Measurements from ENCODE around the gene RASAL2. TPM values are rescaled to one million over a fixed set of nuclear protein-coding genes. Genes with fewer than 3 reads are reported as not detected.

Gene RASAL2
- total and polyA plus RNA-seq, 9 of the 15 experiments (the other 6 are each of a cell fraction or from before 2014, with no cell fraction given): 0.13 to 1.0 (median 0.62) TPM

DNA sequence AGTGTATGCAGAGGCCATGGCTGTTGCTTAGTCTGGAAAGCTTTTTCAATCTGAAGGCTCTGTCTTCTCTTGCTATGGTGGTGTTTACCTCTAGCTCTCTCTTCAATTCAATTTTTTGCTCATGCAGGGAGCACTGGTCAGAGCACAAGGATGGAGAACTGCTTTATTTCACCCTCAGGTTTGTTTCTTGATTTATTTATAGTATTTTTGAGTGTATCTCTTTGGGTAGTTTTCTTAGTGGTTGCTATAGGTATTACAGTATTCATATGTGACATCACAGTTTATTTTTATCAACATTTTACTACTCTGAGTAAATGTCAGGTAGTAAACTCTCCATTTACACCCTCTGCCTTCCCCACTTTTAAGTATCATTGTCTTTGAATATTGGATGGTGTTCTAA is 147.9 kb downstream of the RASAL2 start (continued):
- TF ChIP-seq MLLT1 (IDR thresholded peaks at IDR 0.05): no peak
- no peak for TF ChIP-seq ZNF75A (CRISPR knock-in tag; IDR thresholded peaks at IDR 0.05)
- TF ChIP-seq RBBP5 (IDR thresholded peaks at IDR 0.05; ENCODE audit: borderline replicate concordance, insufficient read depth, low read length, poor library complexity, severe bottlenecking): no peak
- no peak for TF ChIP-seq ZNF561 (CRISPR knock-in tag; conservative IDR thresholded peaks at IDR 0.05)
- TF ChIP-seq DPF2 (IDR thresholded peaks at IDR 0.05): no peak
- TF ChIP-seq ZNF263 (CRISPR knock-in tag; IDR thresholded peaks at IDR 0.05; ENCODE audit: borderline replicate concordance): no peak
- TF ChIP-seq, protein P1, sequence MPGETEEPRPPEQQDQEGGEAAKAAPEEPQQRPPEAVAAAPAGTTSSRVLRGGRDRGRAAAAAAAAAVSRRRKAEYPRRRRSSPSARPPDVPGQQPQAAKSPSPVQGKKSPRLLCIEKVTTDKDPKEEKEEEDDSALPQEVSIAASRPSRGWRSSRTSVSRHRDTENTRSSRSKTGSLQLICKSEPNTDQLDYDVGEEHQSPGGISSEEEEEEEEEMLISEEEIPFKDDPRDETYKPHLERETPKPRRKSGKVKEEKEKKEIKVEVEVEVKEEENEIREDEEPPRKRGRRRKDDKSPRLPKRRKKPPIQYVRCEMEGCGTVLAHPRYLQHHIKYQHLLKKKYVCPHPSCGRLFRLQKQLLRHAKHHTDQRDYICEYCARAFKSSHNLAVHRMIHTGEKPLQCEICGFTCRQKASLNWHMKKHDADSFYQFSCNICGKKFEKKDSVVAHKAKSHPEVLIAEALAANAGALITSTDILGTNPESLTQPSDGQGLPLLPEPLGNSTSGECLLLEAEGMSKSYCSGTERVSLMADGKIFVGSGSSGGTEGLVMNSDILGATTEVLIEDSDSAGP (CRISPR knock-in tag; IDR thresholded peaks at IDR 0.05): no peak

GRCh38 chr1:178243119-178243518 is 149.2 kb downstream of the RASAL2 start:
- no peaks in the 10 kb centered on the region for H4K20me1 ChIP-seq (replicated peaks; ENCODE audit: control insufficient read depth, insufficient read depth, low read length)
- 0% methylated on average over 1 of the region's 1 CpG for whole genome bisulfite sequencing (ENCODE audit: insufficient coverage, low coverage, missing lambda C conversion rate)
- BruUV-seq (replicated peaks): no TSS peak
- no peak overlapping the region for H3K4me2 ChIP-seq (ENCODE audit: insufficient read depth, low read length)
- in situ Hi-C loops (cut with MboI) (no loop called here), intact Hi-C loops (cut with micrococcal nuclease) (no loop called here)
- FAIRE-seq (no peak), ATAC-seq (no peak), DNase-seq (ENCODE audit: extremely low read depth in 1 of 4, low spot score in 3 of 4) (no peak)
- no peaks in the 10 kb centered on the region for H3K27me3 ChIP-seq (ENCODE audit: control insufficient read depth in 2 of 2, insufficient read depth in 2 of 2, low read length in 2 of 2)
- no peaks in the 10 kb centered on the region for H3K9me3 ChIP-seq (replicated peaks; ENCODE audit: control insufficient read depth, insufficient read depth, low read depth, low read length)
- ChIA-PET CTCF (ENCODE audit: low intra/inter-chr PET ratio) (no interaction called here), POLR2A (no interaction called here)
- no peaks in the 10 kb centered on the region for H3K79me2 ChIP-seq (ENCODE audit: control insufficient read depth, insufficient read depth, low read length)
- H3K4me3 ChIP-seq: no peak overlapping the region
- no peaks in the 10 kb centered on the region for H3K4me1 ChIP-seq (replicated peaks in 1 of 2; ENCODE audit: control insufficient read depth in 2 of 2, insufficient read depth in 2 of 2, low read length in 2 of 2)
- no peaks in the 10 kb centered on the region for H3K36me3 ChIP-seq (ENCODE audit: control insufficient read depth, insufficient read depth, low read length)
- no peak overlapping the region for H3K9ac ChIP-seq (ENCODE audit: insufficient read depth in 1 of 2, low read depth in 2 of 2, low read length in 2 of 2)
- H2AFZ ChIP-seq (ENCODE audit: low read depth, low read length): no peak overlapping the region
- no peak overlapping the region for H3K27ac ChIP-seq (ENCODE audit: extremely low read depth, low read depth, low read length)
- H3K9me1 ChIP-seq (ENCODE audit: control insufficient read depth, insufficient read depth, low read length): no peaks in the 10 kb centered on the region
- TF ChIP-seq SLC30A9 (CRISPR knock-in tag; IDR thresholded peaks at IDR 0.05) (no peak), TAL1 (IDR thresholded peaks at IDR 0.05) (no peak), ZNF778 (CRISPR knock-in tag; IDR thresholded peaks at IDR 0.05) (no peak), NFE2L1 (tag; IDR thresholded peaks at IDR 0.05; ENCODE audit: borderline replicate concordance, low read depth) (no peak), PCBP1 (IDR thresholded peaks at IDR 0.05; ENCODE audit: low read depth, low read length, poor library complexity, severe bottlenecking) (no peak), PTBP1 (IDR thresholded peaks at IDR 0.05; ENCODE audit: low read depth, low read length) (no peak), GTF2A2 (tag; IDR thresholded peaks at IDR 0.05) (no peak), ZNF146 (CRISPR knock-in tag; IDR thresholded peaks at IDR 0.05; ENCODE audit: unreplicated experiment) (no peak), YY1 (IDR thresholded peaks at IDR 0.05; ENCODE audit: borderline replicate concordance in 1 of 3, control insufficient read depth in 1 of 3, extremely low read depth in 1 of 3, insufficient read depth in 3 of 3, insufficient read length in 1 of 3, insufficient replicate concordance in 2 of 3, low read depth in 1 of 3, low read length in 2 of 3) (no peak), TFAP4 (CRISPR knock-in tag; IDR thresholded peaks at IDR 0.05; ENCODE audit: borderline replicate concordance) (no peak)
- TF ChIP-seq, protein P2, sequence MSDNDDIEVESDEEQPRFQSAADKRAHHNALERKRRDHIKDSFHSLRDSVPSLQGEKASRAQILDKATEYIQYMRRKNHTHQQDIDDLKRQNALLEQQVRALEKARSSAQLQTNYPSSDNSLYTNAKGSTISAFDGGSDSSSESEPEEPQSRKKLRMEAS (CRISPR knock-in tag; IDR thresholded peaks at IDR 0.05): no peak

All from K562 (cell line).